DLD1 (cell line): Measurements from ENCODE around the gene PCGF3.
"Not testable (repeated sequence)": the region's sequence is repeated elsewhere in the genome, so short reads cannot be mapped to it uniquely, and the experiment has no call there.

Experiments
- in situ Hi-C: cut with HindIII; loops from 2 replicates; pipeline ENCODE4 v1.10.0; 2017; ENCODE audit warnings: low sequenced_read_pairs

The PCGF3 gene

GRCh38 chr4:703336-704197 lies 2.1 kb upstream of the PCGF3 start:
- in situ Hi-C loops = no loop called here

DNA sequence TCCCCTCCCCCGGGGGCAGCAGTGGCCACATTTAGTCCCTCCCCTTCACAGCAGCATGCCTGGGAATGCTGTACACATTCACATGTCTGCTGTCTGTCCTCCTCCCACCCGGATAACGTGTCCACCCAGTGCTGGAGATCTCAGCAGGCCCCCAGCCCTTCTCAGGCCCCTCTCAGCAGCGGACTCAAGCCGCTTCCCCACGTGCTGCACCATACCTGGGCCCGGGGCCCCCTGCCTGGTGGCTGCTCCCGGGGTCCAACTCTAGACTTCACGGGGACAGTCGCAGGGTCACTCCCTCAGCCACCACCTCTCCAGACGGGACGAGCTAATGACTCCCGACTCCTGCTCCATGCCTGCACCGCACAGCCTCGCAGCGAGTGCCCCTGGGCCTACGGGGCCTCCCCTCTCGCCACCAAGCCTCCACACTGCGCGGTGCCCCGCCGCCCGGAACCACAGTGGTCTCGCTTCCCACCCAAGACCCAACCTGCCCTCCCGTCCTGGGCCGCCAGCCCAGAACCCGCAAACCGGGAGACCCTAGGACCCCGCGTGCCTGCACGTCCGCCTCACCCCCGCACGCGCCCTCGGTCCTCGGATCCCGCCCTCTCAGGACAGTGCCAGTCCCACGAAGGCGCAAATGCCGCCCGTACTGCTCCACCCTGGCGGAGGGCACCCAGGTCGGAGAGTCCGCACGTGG lies 1.3 kb upstream of the PCGF3 start:
- in situ Hi-C loops = no loop called here

GRCh38 chr4:704971-705277 lies 708 bp upstream of the PCGF3 start:
- in situ Hi-C loops = no loop called here

DNA sequence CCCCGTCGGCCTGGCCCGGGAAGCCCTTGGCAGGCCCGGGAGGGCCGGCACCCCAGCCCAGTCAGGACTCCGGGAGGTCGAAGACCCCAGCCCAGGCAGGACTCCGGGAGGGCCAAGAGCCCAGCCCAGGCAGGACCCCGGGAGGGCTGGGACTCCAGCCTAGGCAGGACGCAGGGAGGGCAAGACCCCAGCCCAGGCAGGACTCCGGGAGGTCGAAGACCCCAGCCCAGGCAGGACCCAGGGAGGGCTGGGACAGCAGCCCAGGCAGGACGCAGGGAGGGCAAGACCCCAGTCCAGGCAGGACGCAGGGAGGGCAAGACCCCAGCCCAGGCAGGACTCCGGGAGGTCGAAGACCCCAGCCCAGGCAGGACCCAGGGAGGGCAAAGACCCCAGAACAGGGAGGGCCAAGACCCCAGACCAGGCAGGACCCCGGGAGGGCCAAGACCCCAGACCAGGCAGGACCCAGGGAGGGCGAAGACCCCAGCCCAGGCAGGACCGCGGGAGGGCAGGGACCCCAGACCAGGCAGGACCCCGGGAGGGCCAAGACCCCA lies 526 bp downstream of the PCGF3 start:
- in situ Hi-C loops = not testable (repeated sequence)

DNA sequence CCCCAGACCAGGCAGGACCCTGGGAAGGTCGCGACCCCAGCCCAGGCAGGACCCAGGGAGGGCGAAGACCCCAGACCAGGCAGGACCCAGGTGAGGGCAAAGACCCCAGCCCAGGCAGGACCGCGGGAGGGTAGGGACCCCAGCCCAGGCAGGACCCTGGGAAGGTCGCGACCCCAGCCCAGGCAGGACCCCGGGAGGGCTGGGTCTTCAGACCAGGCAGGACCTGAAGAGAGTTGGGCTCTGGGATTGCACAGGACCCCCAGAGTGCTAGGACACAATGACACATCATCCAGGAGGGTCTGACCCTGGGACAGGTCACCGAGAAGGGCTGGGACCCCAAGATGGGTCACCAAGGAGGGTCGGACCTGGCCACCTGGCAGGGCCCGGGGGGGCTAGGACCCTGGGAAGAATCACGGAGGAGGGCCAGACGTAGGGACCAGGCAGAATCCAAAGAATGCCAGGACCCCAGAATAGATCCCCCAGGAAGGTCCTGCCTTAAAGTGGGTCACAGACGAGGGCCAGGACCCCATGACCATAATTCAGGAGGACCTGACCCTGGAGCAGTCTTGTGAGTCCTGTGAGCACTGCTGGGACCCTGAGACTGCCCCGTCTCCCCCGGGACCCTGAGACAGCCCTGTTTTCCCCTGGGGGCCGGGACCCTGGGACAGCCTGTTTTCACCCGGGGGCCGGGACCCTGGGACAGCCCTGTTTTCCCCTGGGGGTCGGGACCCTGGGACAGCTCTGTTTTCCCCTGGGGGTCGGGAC lies 1.4 kb downstream of the PCGF3 start:
- in situ Hi-C loops = no loop called here

- in situ Hi-C loops = no loop called here
Measured at GRCh38 chr4:707929-708630, 2.4 kb downstream of the PCGF3 start.

- in situ Hi-C loops = no loop called here
Measured at GRCh38 chr4:708631-708933, 3.0 kb downstream of the PCGF3 start.

- in situ Hi-C loops = no loop called here
Measured at GRCh38 chr4:709348-709747, 3.7 kb downstream of the PCGF3 start.

GRCh38 chr4:710116-710515 lies 4.5 kb downstream of the PCGF3 start:
- in situ Hi-C loops = no loop called here

GRCh38 chr4:710916-711315 lies 5.3 kb downstream of the PCGF3 start:
- in situ Hi-C loops = no loop called here

GRCh38 chr4:712093-712492 lies 6.5 kb downstream of the PCGF3 start:
- in situ Hi-C loops = no loop called here

DNA sequence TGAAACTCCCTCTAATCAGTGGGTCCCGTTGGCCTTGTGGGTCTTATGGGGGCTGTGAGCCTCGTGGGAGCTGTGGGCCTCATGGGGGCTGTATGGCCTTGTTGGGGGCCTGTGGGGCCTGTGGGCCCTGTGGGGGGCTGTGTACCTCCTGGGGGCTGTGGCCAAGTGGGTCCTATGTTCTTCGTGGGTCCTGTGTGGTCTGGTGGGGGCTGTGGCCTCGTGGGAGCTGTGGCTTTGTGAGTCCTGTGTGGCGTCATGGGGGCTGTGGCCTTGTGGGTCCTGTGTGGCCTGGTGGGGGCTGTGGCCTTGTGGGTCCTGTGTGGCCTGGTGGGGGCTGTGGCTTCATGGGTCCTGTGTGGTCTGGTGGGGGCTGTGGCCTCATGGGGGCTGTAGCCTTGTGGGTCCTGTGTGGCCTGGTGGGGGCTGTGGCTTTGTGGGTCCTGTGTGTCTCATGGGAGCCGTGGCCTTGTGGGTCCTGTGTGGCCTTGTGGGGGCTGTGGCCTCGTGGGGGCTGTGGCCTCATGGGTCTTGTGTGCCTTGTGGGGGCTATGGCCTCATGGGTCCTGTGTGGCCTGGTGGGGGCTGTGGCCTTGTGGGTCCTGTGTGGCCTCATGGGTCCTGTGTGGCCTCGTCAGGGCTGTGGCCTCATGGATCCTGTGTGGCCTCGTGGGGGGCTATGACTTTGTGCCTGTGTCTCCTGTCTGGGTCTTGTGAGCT lies 7.4 kb downstream of the PCGF3 start:
- in situ Hi-C loops = no loop called here

- in situ Hi-C loops = no loop called here
Measured at GRCh38 chr4:714087-714486, 8.5 kb downstream of the PCGF3 start.

- in situ Hi-C loops = no loop called here
Measured at GRCh38 chr4:717601-718320, 12.1 kb downstream of the PCGF3 start.

GRCh38 chr4:718460-718859 lies 12.8 kb downstream of the PCGF3 start:
- in situ Hi-C loops = no loop called here

DNA sequence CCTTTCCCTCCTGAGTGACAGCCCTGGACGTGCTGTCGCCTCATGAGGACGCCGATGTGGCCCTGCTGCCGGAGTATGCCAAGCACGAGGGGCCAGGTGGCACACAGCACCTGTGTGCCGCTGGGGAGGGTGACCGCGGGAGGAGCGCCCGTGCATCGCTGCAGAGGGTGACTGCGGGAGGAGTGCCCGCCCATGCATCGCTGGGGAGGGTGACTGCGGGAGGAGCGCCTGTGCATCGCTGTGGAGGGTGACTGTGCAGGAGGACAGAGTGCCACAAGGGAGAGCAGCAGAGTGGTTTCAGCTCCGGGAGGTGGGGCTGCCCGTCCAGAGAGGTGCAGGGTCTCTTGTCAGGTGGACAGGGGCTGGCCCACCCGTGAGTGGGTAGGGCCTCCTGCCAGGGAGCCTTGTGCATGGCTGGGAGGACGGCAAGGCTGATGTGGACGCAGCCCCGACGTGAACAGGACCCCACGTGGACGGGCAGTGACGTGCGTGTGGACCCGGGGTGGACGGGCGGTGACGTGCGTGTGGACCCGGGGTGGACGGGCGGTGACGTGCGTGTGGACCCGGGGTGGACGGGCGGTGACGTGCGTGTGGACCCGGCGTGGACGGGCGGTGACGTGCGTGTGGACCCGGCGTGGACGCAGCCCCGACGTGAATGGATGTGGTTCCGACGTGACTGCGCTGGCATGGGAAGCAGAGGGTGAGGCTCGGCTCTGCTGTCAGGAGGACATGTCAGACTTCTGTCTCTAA lies 14.7 kb downstream of the PCGF3 start:
- in situ Hi-C loops = no loop called here

DNA sequence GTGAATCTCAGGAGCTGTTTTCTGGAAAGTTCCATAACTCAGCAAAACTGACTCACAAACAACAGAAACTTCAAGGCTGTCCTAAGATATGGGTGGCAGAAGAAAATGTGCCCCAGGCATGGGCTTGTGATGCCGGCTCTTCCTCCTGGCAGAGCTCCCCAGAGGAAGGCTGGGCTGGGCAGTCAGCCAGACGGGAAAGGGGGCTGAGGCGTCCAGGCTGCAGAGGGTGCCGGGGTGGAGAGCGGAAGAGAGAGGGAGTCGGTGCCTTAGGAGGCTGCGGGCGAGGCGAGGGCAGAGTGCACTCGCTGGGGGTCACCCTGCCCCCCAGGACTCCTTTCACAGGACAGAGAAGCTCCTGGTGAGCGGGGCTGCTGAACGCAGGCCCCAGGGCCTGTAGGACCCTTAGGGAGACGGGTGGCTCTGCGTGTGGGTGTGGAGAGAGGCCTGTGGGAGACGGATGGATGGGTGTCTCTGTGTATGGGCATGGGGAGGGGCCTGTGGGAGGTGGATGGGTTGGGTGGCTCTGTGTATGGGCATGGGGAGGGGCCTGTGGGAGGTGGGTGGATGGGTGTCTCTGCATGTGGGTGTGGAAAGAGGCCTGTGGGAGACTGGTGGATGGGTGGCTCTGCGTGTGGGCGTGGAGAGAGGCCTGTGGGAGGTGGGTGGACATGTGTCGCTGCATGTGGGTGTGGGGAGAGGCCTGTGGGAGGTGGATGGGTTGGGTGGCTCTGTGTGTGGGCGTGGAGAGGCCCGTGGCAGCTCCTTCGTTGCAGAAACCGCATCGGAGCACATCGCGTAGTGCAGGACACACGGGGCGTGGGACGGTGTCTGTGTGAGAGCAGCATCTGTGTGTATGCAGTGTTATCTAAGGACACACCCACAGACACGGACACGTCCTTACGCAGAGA lies 15.9 kb downstream of the PCGF3 start:
- in situ Hi-C loops = no loop called here

GRCh38 chr4:722169-722725 lies 16.6 kb downstream of the PCGF3 start:
- in situ Hi-C loops = no loop called here
